Fibroblast of pulmonary artery (primary cell): ENCODE measurements around the gene MEGF6.

Source experiments
- DNase-seq: peaks from one replicate; pipeline ENCODE4 v3.0.0-alpha.2; 2010; ENCODE audit warnings: low read depth
- H3K4me3 ChIP-seq: replicated peaks from 2 replicates; pipeline ENCODE4 v1.5.1; 2011; ENCODE audit warnings: low read depth, mild to moderate bottlenecking, control low read depth, low read length, moderate library complexity
- TF ChIP-seq, protein P1 (sequence below): IDR thresholded peaks from 2 replicates; pipeline ENCODE4 v1.5.1; 2011; ENCODE audit warnings: mild to moderate bottlenecking, control low read depth, low read length, inconsistent platforms; ENCODE audit errors: missing control alignments

MEGF6 gene

DNA sequence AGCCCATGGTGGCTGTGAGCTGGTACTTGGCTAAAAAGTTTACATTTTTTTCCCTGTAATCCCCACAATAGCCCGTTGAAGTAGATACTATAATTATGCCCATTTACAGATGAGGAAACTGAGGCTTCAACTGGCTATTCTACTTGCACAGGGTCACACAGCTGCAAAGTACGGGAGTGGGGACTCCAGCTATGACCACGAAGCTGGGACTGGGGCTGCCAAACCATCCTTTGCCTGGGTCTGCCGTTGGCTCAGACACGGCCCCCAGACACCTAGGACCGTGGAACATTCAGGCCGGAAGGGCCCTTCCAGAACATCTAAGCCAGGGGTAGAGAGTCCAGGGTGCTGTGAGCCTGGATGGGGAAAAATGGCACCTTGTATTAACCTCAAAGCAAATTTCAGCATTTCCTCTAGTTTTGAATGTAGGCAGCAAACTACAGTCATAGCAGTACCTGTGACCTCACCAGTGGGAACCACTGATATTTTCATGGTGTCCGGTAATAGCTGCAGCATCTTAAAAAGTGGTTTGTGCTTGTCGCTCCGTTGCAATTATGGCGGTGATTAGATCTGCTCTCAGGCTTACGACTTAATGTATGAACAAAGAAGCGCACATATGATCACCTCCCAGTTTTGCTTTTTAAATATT lies 45.3 kb upstream of the MEGF6 start:
- TF ChIP-seq, protein P1, sequence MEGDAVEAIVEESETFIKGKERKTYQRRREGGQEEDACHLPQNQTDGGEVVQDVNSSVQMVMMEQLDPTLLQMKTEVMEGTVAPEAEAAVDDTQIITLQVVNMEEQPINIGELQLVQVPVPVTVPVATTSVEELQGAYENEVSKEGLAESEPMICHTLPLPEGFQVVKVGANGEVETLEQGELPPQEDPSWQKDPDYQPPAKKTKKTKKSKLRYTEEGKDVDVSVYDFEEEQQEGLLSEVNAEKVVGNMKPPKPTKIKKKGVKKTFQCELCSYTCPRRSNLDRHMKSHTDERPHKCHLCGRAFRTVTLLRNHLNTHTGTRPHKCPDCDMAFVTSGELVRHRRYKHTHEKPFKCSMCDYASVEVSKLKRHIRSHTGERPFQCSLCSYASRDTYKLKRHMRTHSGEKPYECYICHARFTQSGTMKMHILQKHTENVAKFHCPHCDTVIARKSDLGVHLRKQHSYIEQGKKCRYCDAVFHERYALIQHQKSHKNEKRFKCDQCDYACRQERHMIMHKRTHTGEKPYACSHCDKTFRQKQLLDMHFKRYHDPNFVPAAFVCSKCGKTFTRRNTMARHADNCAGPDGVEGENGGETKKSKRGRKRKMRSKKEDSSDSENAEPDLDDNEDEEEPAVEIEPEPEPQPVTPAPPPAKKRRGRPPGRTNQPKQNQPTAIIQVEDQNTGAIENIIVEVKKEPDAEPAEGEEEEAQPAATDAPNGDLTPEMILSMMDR, result no peak
- DNase-seq, result no peak
- H3K4me3 ChIP-seq, result no peak overlapping the region

DNA sequence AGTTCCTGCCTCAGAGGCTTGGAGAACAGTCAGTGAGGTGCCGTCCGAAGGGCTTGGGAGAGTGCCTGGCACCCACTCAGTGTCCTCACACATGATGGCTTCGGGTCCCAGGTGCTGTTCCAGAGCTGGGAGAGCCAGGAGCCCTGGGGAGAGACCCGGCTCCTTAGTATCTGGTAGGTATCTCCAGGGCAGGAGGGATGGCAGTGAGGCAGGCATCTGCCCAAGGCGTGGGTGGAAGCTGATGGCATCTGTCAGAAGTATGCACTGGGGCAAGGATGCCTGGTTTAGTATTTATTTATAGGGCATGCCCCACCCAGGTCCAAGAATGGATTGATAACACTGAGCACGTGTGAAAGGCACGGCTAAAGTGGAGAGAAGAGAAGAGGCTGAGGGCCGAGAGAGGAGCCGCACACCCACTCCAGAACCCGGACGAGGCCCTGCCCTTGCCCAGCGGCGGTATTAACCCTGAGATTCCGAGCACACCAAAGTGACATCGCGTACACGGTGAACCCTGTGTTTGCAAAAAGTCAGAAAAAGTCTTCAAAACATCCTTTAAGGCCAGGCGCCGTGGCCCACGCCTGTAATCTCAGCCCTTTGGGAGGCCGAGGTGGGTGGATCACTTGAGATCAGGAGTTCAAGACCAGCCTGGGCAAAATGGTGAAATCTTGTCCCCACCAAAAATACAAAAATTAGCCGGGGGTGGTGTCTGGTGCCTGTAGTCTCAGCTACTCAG lies 43.4 kb upstream of the MEGF6 start:
- no peak overlapping the region for H3K4me3 ChIP-seq
- TF ChIP-seq, protein P1, result no peak
- DNase-seq, result no peak

GRCh38 chr1:3653286-3653618 lies 41.9 kb upstream of the MEGF6 start:
- DNase-seq, result no peak
- H3K4me3 ChIP-seq, result no peak overlapping the region
- TF ChIP-seq, protein P1, result no peak

DNA sequence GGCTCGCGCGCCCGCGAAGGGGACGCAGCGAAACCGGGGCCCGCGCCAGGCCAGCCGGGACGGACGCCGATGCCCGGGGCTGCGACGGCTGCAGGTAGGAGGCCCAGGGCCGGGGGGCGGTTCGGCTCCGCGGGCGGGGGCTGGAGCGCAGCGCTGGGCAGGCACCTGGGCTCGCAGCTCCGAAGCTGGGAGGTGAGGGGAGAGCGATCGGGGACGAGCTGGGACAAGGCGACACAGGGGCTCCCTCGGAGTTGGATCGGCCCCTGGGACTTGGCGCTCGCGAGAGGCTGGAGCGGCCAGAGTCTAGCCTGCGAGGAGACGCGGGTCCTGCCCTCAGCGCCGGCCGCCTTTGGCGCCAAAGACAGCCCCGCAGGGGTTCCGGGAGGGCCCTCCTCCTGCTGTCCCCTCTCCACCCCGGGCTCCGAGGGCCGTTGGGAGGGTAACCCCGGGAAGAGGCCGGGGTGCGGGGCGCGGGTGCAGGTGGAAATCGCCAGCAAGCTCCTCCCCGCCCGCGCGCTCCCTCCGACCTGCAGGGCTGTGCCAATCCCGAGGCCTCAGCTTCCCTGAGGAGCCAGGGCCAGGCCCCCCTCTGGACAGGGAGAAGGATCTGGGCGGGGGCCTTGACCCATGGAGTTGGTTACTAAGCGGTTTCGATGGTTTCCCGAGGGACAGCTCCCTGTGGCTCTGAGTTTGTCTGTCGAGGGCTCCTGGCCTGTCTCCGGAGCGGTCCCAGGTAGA lies 41.4 kb upstream of the MEGF6 start:
- no peak for DNase-seq
- H3K4me3 ChIP-seq, result no peak overlapping the region
- TF ChIP-seq, protein P1, result no peak

DNA sequence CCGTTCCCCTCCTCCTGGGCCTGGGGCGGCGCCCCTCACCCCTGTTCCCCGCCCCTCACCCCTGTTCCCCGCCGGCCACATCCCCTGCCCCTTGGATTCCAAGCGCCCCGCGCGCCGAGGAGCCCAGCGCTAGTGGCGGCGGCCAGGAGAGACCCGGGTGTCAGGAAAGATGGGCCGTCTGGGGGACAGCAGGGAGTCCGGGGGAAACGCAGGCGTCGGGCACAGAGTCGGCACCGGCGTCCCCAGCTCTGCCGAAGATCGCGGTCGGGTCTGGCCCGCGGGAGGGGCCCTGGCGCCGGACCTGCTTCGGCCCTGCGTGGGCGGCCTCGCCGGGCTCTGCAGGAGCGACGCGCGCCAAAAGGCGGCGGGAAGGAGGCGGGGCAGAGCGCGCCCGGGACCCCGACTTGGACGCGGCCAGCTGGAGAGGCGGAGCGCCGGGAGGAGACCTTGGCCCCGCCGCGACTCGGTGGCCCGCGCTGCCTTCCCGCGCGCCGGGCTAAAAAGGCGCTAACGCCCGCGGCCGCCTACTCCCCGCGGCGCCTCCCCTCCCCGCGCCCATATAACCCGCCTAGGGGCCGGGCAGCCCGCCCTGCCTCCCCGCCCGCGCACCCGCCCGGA lies 40.7 kb upstream of the MEGF6 start, which contains the start of gene TP73:
TP73 (plus strand) TSS at position 587 of the 618 bp plus-strand sequence. CDS start 29,850 bp downstream, outside the sequence.
- TF ChIP-seq, protein P1, result no peak
- DNase-seq, result no peak
- no peak within 1 kb of the TSS for H3K4me3 ChIP-seq

GRCh38 chr1:3651026-3651929 lies 40.0 kb upstream of the MEGF6 start:
- no peak overlapping the region for H3K4me3 ChIP-seq
- DNase-seq, result no peak
- TF ChIP-seq, protein P1, result no peak
